NT2/D1 (cell line): Measurements from ENCODE around the gene HENMT1.
A peak's percentile ranks its signal among the peaks of the same experiment; 100 is the strongest.
"Not testable (repeated sequence)": the region's sequence is repeated elsewhere in the genome, so short reads cannot be mapped to it uniquely, and the experiment has no call there.

Experiments used
- DNase-seq: peaks from one replicate; pipeline ENCODE4 v3.0.0-alpha.2; 2011; ENCODE audit warnings: low read depth, low spot score
- H3K27me3 ChIP-seq: 2 replicates; pipeline ENCODE4 v1.6.0; 2011; ENCODE audit warnings: mild to moderate bottlenecking; ENCODE audit not compliant: insufficient read length, insufficient read depth
- H3K36me3 ChIP-seq: 2 replicates; pipeline ENCODE4 v1.6.1; 2011; ENCODE audit warnings: mild to moderate bottlenecking, low read length, mixed read lengths; ENCODE audit not compliant: insufficient read depth, insufficient read length
- H3K4me1 ChIP-seq: 2 replicates; pipeline ENCODE4 v1.5.1; 2011; ENCODE audit not compliant: insufficient read depth, insufficient read length
- H3K4me3 ChIP-seq: 2 replicates; pipeline ENCODE4 v1.5.1; 2011; ENCODE audit warnings: low read depth; ENCODE audit not compliant: insufficient read length
- H3K9ac ChIP-seq: 2 replicates; pipeline ENCODE4 v1.6.0; 2011; ENCODE audit warnings: low read depth; ENCODE audit not compliant: insufficient read length
- H3K9me3 ChIP-seq: 2 replicates; pipeline ENCODE4 v1.5.1; 2011; ENCODE audit warnings: mild to moderate bottlenecking, low read length; ENCODE audit not compliant: insufficient read depth
- SUZ12 ChIP-seq: IDR thresholded peaks from 2 replicates; pipeline ENCODE4 v1.6.1; 2011; ENCODE audit not compliant: insufficient read length, insufficient read depth; ENCODE audit errors: extremely low read depth
- YY1 ChIP-seq: IDR thresholded peaks from 2 replicates; pipeline ENCODE4 v1.6.1; 2011; ENCODE audit not compliant: insufficient read length, insufficient read depth
- ZNF274 ChIP-seq: IDR thresholded peaks from 2 replicates; pipeline ENCODE4 v1.6.1; 2011; ENCODE audit warnings: mild to moderate bottlenecking, low read depth, low read length

HENMT1 gene

GRCh38 chr1:108653431-108654105, 7.3 kb downstream of the HENMT1 start:
- no peak overlapping the region for H3K9ac ChIP-seq
- TF ChIP-seq SUZ12 (no peak), YY1 (no peak), ZNF274 (no peak)

GRCh38 chr1:108646648-108647269, 14.1 kb downstream of the HENMT1 start:
- no peaks in the 10 kb centered on the region for H3K4me1 ChIP-seq
- no peaks in the 10 kb centered on the region for H3K9me3 ChIP-seq
- H3K36me3 ChIP-seq: peaks cover 24% of the 10 kb centered on the region
- no peaks in the 10 kb centered on the region for H3K27me3 ChIP-seq
- H3K9ac ChIP-seq: no peak overlapping the region
- TF ChIP-seq ZNF274 (no peak), SUZ12 (no peak), YY1 (no peak)
- DNase-seq: no peak
- no peak overlapping the region for H3K4me3 ChIP-seq

More at GRCh38 chr1:108653431-108654105, 7.3 kb downstream of the HENMT1 start:
- H3K9me3 ChIP-seq: no peaks in the 10 kb centered on the region
- H3K4me3 ChIP-seq: no peak overlapping the region
- DNase-seq: no peak
- peaks cover 40% of the 10 kb centered on the region for H3K36me3 ChIP-seq
- no peaks in the 10 kb centered on the region for H3K4me1 ChIP-seq
- no peaks in the 10 kb centered on the region for H3K27me3 ChIP-seq

GRCh38 chr1:108646265-108646647, 14.6 kb downstream of the HENMT1 start:
- Histone ChIP-seq H3K4me1 (no peaks in the 10 kb centered on the region), H3K9ac (no peak overlapping the region), H3K36me3 (peaks cover 24% of the 10 kb centered on the region), H3K9me3 (no peaks in the 10 kb centered on the region), H3K4me3 (no peak overlapping the region), H3K27me3 (no peaks in the 10 kb centered on the region)
- DNase-seq: no peak
- no peak for TF ChIP-seq YY1

GRCh38 chr1:108645564-108646184, 15.2 kb downstream of the HENMT1 start:
- no peaks in the 10 kb centered on the region for H3K27me3 ChIP-seq
- no peaks in the 10 kb centered on the region for H3K4me1 ChIP-seq
- H3K36me3 ChIP-seq: peaks cover 23% of the 10 kb centered on the region
- no peak overlapping the region for H3K9ac ChIP-seq
- H3K4me3 ChIP-seq: no peak overlapping the region
- H3K9me3 ChIP-seq: no peaks in the 10 kb centered on the region
- TF ChIP-seq YY1: no peak
- no peak for TF ChIP-seq ZNF274
- TF ChIP-seq SUZ12: no peak
- DNase-seq: no peak

GRCh38 chr1:108644984-108645383, 15.9 kb downstream of the HENMT1 start:
- Histone ChIP-seq H3K9me3 (no peaks in the 10 kb centered on the region; the same call in 1 of the 2 replicates), H3K4me3 (no peak overlapping the region), H3K27me3 (no peaks in the 10 kb centered on the region), H3K36me3 (peaks cover 18% of the 10 kb centered on the region), H3K4me1 (no peaks in the 10 kb centered on the region), H3K9ac (no peak overlapping the region)
- DNase-seq: no peak
- TF ChIP-seq SUZ12 (no peak), ZNF274 (no peak), YY1 (no peak)

- H3K27me3 ChIP-seq: no peaks in the 10 kb centered on the region
- no peaks in the 10 kb centered on the region for H3K4me1 ChIP-seq
- peaks cover 7% of the 10 kb centered on the region for H3K36me3 ChIP-seq
- H3K4me3 ChIP-seq: no peak overlapping the region
- no peaks in the 10 kb centered on the region; the same call in 1 of the 2 replicates for H3K9me3 ChIP-seq
- peak; percentile 28 for DNase-seq
- no peak overlapping the region for H3K9ac ChIP-seq
- no peak for TF ChIP-seq YY1
- no peak for TF ChIP-seq SUZ12
- no peak for TF ChIP-seq ZNF274
Observed at GRCh38 chr1:108643492-108644335, 17.2 kb downstream of the HENMT1 start.

GRCh38 chr1:108640863-108641262, 20.0 kb downstream of the HENMT1 start:
- not testable (repeated sequence) for H3K36me3 ChIP-seq, H3K27me3 ChIP-seq, H3K4me3 ChIP-seq, H3K9ac ChIP-seq, DNase-seq, H3K4me1 ChIP-seq, H3K9me3 ChIP-seq
